GM08714 (cell line): ENCODE measurements around the gene GKN2.
"Not testable (repeated sequence)": the region's sequence is repeated elsewhere in the genome, so short reads cannot be mapped to it uniquely, and the experiment has no call there.

Experiments used
- H3K4me3 ChIP-seq: fragments of 200-500 bp; sonication (Bioruptor generic); 2 replicates; pipeline ENCODE4 v1.5.1; 2014; ENCODE audit warnings: mild to moderate bottlenecking, low read length, inconsistent platforms
- ZNF274 ChIP-seq: IDR thresholded peaks from 2 replicates; pipeline ENCODE4 v1.6.1; 2012; ENCODE audit warnings: mild to moderate bottlenecking, low read depth, low read length

Gene GKN2

DNA sequence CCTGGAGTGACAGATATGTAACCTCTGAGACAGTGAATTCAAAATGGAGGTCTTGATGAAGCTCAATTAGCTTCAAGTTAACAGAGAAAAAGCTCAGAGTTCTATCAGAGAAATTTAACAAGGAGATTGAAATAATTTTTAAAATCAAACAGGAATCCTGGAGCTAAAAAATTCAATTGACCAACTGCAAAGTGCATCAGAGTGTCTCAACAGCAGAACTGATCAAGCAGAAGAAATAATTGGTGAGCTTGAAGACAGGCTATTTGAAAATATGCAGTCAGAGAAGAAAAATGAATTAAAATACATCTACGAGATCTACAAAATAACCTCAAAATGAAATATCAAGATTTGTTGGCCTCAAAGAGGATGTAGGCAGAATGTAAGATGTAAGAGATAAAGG lies 51.1 kb downstream of the GKN2 start:
- no peak overlapping the region for H3K4me3 ChIP-seq
- no peak for TF ChIP-seq ZNF274

- no peak for TF ChIP-seq ZNF274
These were observed 51.5 kb downstream of the GKN2 start for GRCh38 chr2:68901199-68901514.

GRCh38 chr2:68900496-68901198 lies 52.0 kb downstream of the GKN2 start:
- no peak for TF ChIP-seq ZNF274
- H3K4me3 ChIP-seq: no peak overlapping the region

More at GRCh38 chr2:68901199-68901514, 51.5 kb downstream of the GKN2 start:
- no peak overlapping the region for H3K4me3 ChIP-seq

GRCh38 chr2:68895981-68896380 lies 56.7 kb downstream of the GKN2 start:
- H3K4me3 ChIP-seq: not testable (repeated sequence)
